Lower leg skin (tissue), 4 donors: ENCODE results near the gene SCFD2. TPM values are rescaled to one million over a fixed set of nuclear protein-coding genes. Genes with fewer than 3 reads are reported as not detected.

ENCODE experiments used
- DNase-seq, 2 donors: peaks; one replicate each; pipeline ENCODE4 v3.0.0-alpha.2; 2019; ENCODE audit warnings: low spot score in 2 of 2
- H3K4me3 ChIP-seq: fragments of 200-600 bp; sonication (generic); 2 replicates; pipeline ENCODE4 v1.5.1; 2017; ENCODE audit warnings: mild to moderate bottlenecking, low read depth; ENCODE audit not compliant: poor library complexity, severe bottlenecking
- CTCF ChIP-seq, 3 donors: fragments of 450-650 bp; IDR thresholded peaks; one replicate each; pipeline ENCODE4 v1.5.1; 2016; ENCODE audit warnings: antibody characterized with exemption in 3 of 3, mild to moderate bottlenecking in 3 of 3, moderate library complexity in 2 of 3
- POLR2A ChIP-seq, 2 donors: fragments of 450-650 bp; IDR thresholded peaks; one replicate each; pipeline ENCODE4 v1.6.1; 2016 to 2017; ENCODE audit warnings: antibody characterized with exemption in 2 of 2, mild to moderate bottlenecking in 1 of 2, moderate library complexity in 1 of 2
- WGBS, 2 donors: methylation state at CpG; one replicate each; pipeline ENCODE4 v1.1.5; 2018; 5-methylcytosine and 5-hydroxymethylcytosine counted together
- intact Hi-C: fragments of 100-400 bp; cut with DNase I; formaldehyde crosslinking; loops from one replicate; pipeline ENCODE4 v1.15.0; 2023; ENCODE audit warnings: low total_unique reads
- total RNA-seq, 4 donors: library from RNA; depleted of rRNA; stranded (reverse); fragments of >200 nt; gene quantifications; one replicate each; pipeline ENCODE4 v1.1.0, GENCODE V29; 2016

Gene SCFD2
- total RNA-seq, 4 donors from 2014 or later: 13.6 to 23.3 (median 19.0) TPM

GRCh38 chr4:52864793-52865192 is 501.1 kb downstream of the SCFD2 start:
- DNase-seq: no peak
- WGBS, 2 donors: 17 to 29% methylated on average over 5 of the region's 5 CpGs
- TF ChIP-seq CTCF (IDR thresholded peaks at IDR 0.05): no peak
- no peak for TF ChIP-seq POLR2A (IDR thresholded peaks at IDR 0.05)
- H3K4me3 ChIP-seq: no peak overlapping the region
- intact Hi-C loops: no loop called here

GRCh38 chr4:52863324-52863723 is 502.5 kb downstream of the SCFD2 start:
- 82 to 87% methylated on average over 6 of the region's 6 CpGs for WGBS, 2 donors
- no peak for DNase-seq
- TF ChIP-seq CTCF (IDR thresholded peaks at IDR 0.05) (no peak), POLR2A (IDR thresholded peaks at IDR 0.05) (no peak)
- intact Hi-C loops: no loop called here
- no peak overlapping the region for H3K4me3 ChIP-seq

GRCh38 chr4:52862639-52863161 is 503.2 kb downstream of the SCFD2 start:
- TF ChIP-seq CTCF (IDR thresholded peaks at IDR 0.05): no peak
- no peak for TF ChIP-seq POLR2A (IDR thresholded peaks at IDR 0.05)
- peak overlapping the region; percentile 47 for H3K4me3 ChIP-seq
- intact Hi-C loops: no loop called here
- WGBS, 2 donors: 17 to 24% methylated on average over 16 to 23 of the region's 23 CpGs
- no peak for DNase-seq

- 1% methylated on average over 43 to 59 of the region's 94 CpGs for WGBS, 2 donors
- TF ChIP-seq CTCF (IDR thresholded peaks at IDR 0.05) (no peak), POLR2A (IDR thresholded peaks at IDR 0.05) (no peak)
- H3K4me3 ChIP-seq: peak within 1 kb of the TSS; percentile 47
- DNase-seq: peak; percentile 70 to 95
- intact Hi-C loops: no loop called here
These were observed 503.8 kb downstream of the SCFD2 start, which contains the start of gene RASL11B for GRCh38 chr4:52861879-52862616. Gene RASL11B (plus strand): TSS chr4:52862317. CDS start chr4:52862508, 191 bp downstream.

GRCh38 chr4:52861171-52861823 is 504.6 kb downstream of the SCFD2 start:
- TF ChIP-seq POLR2A (IDR thresholded peaks at IDR 0.05) (no peak), CTCF (IDR thresholded peaks at IDR 0.05) (no peak)
- 38% methylated on average over 25 to 26 of the region's 26 CpGs for WGBS, 2 donors
- peak overlapping the region; percentile 47 for H3K4me3 ChIP-seq
- no peak for DNase-seq
- intact Hi-C loops: no loop called here
